Ishikawa (cell line): ENCODE results near the gene CLBA1.

Source experiments
- CEBPB ChIP-seq: IDR thresholded peaks from 2 replicates; pipeline ENCODE4 v1.6.1; 2012
- CREB1 ChIP-seq: IDR thresholded peaks from 2 replicates; pipeline ENCODE4 v1.6.1; 2012; ENCODE audit warnings: low read depth
- EGR1 ChIP-seq: IDR thresholded peaks from 2 replicates; pipeline ENCODE4 v1.6.1; 2012
- EP300 ChIP-seq: IDR thresholded peaks from 2 replicates; pipeline ENCODE4 v1.6.1; 2012; ENCODE audit warnings: borderline replicate concordance
- FOXM1 ChIP-seq: IDR thresholded peaks from 2 replicates; pipeline ENCODE4 v1.6.1; 2012; ENCODE audit warnings: low read depth, borderline replicate concordance
- MAX ChIP-seq: IDR thresholded peaks from 2 replicates; pipeline ENCODE4 v1.6.1; 2012
- NFIC ChIP-seq: IDR thresholded peaks from 2 replicates; pipeline ENCODE4 v1.6.1; 2012
- RAD21 ChIP-seq: IDR thresholded peaks from 2 replicates; pipeline ENCODE4 v1.6.1; 2012; ENCODE audit warnings: low read depth
- REST ChIP-seq: IDR thresholded peaks from 2 replicates; pipeline ENCODE4 v1.6.1; 2012; ENCODE audit warnings: low read depth, mild to moderate bottlenecking
- TAF1 ChIP-seq: IDR thresholded peaks from 2 replicates; pipeline ENCODE4 v1.6.1; 2012; ENCODE audit warnings: low read depth, mild to moderate bottlenecking
- TCF12 ChIP-seq: IDR thresholded peaks from 2 replicates; pipeline ENCODE4 v1.6.1; 2012; ENCODE audit warnings: low read depth
- TEAD4 ChIP-seq: IDR thresholded peaks from 2 replicates; pipeline ENCODE4 v1.6.1; 2012
- USF1 ChIP-seq: IDR thresholded peaks from 2 replicates; pipeline ENCODE4 v1.6.1; 2012
- YY1 ChIP-seq: IDR thresholded peaks from 2 replicates; pipeline ENCODE4 v1.6.1; 2012; ENCODE audit warnings: low read depth
- ZBTB7A ChIP-seq: IDR thresholded peaks from 2 replicates; pipeline ENCODE4 v1.6.1; 2012; ENCODE audit warnings: low read depth

Gene CLBA1

GRCh38 chr14:104957146-104958113 lies 28.2 kb upstream of the CLBA1 start:
- TF ChIP-seq TAF1 (no peak), CREB1 (no peak), REST (no peak), EP300 (no peak), TEAD4 (no peak), YY1 (no peak), TCF12 (no peak), RAD21 (no peak), FOXM1 (no peak), ZBTB7A (no peak), USF1 (no peak), CEBPB (no peak), MAX (no peak), NFIC (no peak), EGR1 (no peak)

- TF ChIP-seq EGR1, result no peak
- no peak for TF ChIP-seq MAX
- TF ChIP-seq TCF12, result no peak
- no peak for TF ChIP-seq RAD21
- no peak for TF ChIP-seq ZBTB7A
- no peak for TF ChIP-seq USF1
- TF ChIP-seq TAF1, result no peak
- no peak for TF ChIP-seq NFIC
- TF ChIP-seq YY1, result no peak
- no peak for TF ChIP-seq CREB1
- no peak for TF ChIP-seq FOXM1
- TF ChIP-seq CEBPB, result no peak
- no peak for TF ChIP-seq TEAD4
- TF ChIP-seq REST, result no peak
- no peak for TF ChIP-seq EP300
Observed at GRCh38 chr14:104964546-104964945, 21.0 kb upstream of the CLBA1 start.

GRCh38 chr14:104965561-104966231 lies 19.9 kb upstream of the CLBA1 start:
- TF ChIP-seq NFIC (no peak), TCF12 (no peak), TAF1 (no peak)

- TF ChIP-seq RAD21 (no peak), CREB1 (no peak), ZBTB7A (no peak; the same call in 1 of the 2 replicates), REST (no peak), TEAD4 (no peak), YY1 (no peak), NFIC (no peak), EP300 (no peak), EGR1 (no peak), TCF12 (no peak), USF1 (no peak), FOXM1 (no peak), TAF1 (no peak), CEBPB (no peak)
Observed at GRCh38 chr14:104966261-104966865, 19.2 kb upstream of the CLBA1 start.
